ENCODE measurements around the gene SUMO3.

The SUMO3 gene

GRCh38 chr21:44828362-44829056, 10.6 kb upstream of the SUMO3 start:
- DNase-seq (ENCODE audit: low spot score) = no peak

- DNase-seq (ENCODE audit: low spot score) = no peak
These were observed 5.4 kb upstream of the SUMO3 start for GRCh38 chr21:44823179-44823660.

GRCh38 chr21:44822484-44823178, 4.8 kb upstream of the SUMO3 start:
- DNase-seq (ENCODE audit: low spot score) = no peak

GRCh38 chr21:44820851-44821250, 3.0 kb upstream of the SUMO3 start:
- no peak for DNase-seq (ENCODE audit: low spot score)

- no peak for DNase-seq (ENCODE audit: low spot score)
These were observed 1.7 kb upstream of the SUMO3 start for GRCh38 chr21:44819283-44820243.

GRCh38 chr21:44818640-44819011, 764 bp upstream of the SUMO3 start:
- DNase-seq (ENCODE audit: low spot score) = peak; percentile 25

GRCh38 chr21:44817506-44817880, 369 bp downstream of the SUMO3 start:
- DNase-seq (ENCODE audit: low spot score) = peak; percentile 98

GRCh38 chr21:44816761-44817505, 929 bp downstream of the SUMO3 start:
- no peak for DNase-seq (ENCODE audit: low spot score)

- no peak for DNase-seq (ENCODE audit: low spot score)
These were observed 1.8 kb downstream of the SUMO3 start for GRCh38 chr21:44815852-44816628.

GRCh38 chr21:44815225-44815624, 2.6 kb downstream of the SUMO3 start:
- DNase-seq (ENCODE audit: low spot score) = no peak

GRCh38 chr21:44814498-44815023, 3.3 kb downstream of the SUMO3 start:
- DNase-seq (ENCODE audit: low spot score) = no peak

- DNase-seq (ENCODE audit: low spot score) = no peak
These were observed 4.1 kb downstream of the SUMO3 start for GRCh38 chr21:44813727-44814126.

- no peak for DNase-seq (ENCODE audit: low spot score)
These were observed 4.7 kb downstream of the SUMO3 start for GRCh38 chr21:44813149-44813548.

GRCh38 chr21:44812640-44813039, 5.2 kb downstream of the SUMO3 start:
- no peak for DNase-seq (ENCODE audit: low spot score)

GRCh38 chr21:44810779-44811178, 7.1 kb downstream of the SUMO3 start:
- no peak for DNase-seq (ENCODE audit: low spot score)

GRCh38 chr21:44805859-44806258, 12.0 kb downstream of the SUMO3 start:
- no peak for DNase-seq (ENCODE audit: low spot score)

GRCh38 chr21:44805226-44805625, 12.6 kb downstream of the SUMO3 start:
- no peak for DNase-seq (ENCODE audit: low spot score)

GRCh38 chr21:44804762-44805161, 13.1 kb downstream of the SUMO3 start:
- DNase-seq (ENCODE audit: low spot score) = no peak

GRCh38 chr21:44803651-44804050, 14.2 kb downstream of the SUMO3 start:
- no peak for DNase-seq (ENCODE audit: low spot score)

GRCh38 chr21:44802396-44803153, 15.3 kb downstream of the SUMO3 start:
- DNase-seq (ENCODE audit: low spot score) = peak; percentile 48
